Activated T-cell treated with anti-CD3 and anti-CD28 coated beads for 4 hours (primary cell): ENCODE data around the gene TLN1.

Experiments
- DNase-seq: peaks from one replicate; pipeline ENCODE4 v3.0.0-alpha.2; 2020

TLN1 gene

GRCh38 chr9:35729101-35729500, 2.9 kb downstream of the TLN1 start:
- no peak for DNase-seq

GRCh38 chr9:35728041-35728971, 3.7 kb downstream of the TLN1 start:
- DNase-seq, result no peak

- DNase-seq, result no peak
Measured at GRCh38 chr9:35727676-35728040, 4.3 kb downstream of the TLN1 start.

- DNase-seq, result no peak
Measured at GRCh38 chr9:35726931-35727330, 5.1 kb downstream of the TLN1 start.

- no peak for DNase-seq
Measured at GRCh38 chr9:35725362-35725761, 6.6 kb downstream of the TLN1 start.

- DNase-seq, result no peak
Measured at GRCh38 chr9:35723908-35724307, 8.1 kb downstream of the TLN1 start.

- DNase-seq, result no peak
Measured at GRCh38 chr9:35723426-35723825, 8.6 kb downstream of the TLN1 start.

GRCh38 chr9:35719546-35719945, 12.4 kb downstream of the TLN1 start:
- no peak for DNase-seq

GRCh38 chr9:35718721-35719511, 13.1 kb downstream of the TLN1 start:
- no peak for DNase-seq

- no peak for DNase-seq
Measured at GRCh38 chr9:35717132-35717870, 14.7 kb downstream of the TLN1 start.

GRCh38 chr9:35716230-35716629, 15.8 kb downstream of the TLN1 start:
- DNase-seq, result no peak

- no peak for DNase-seq
Measured at GRCh38 chr9:35714579-35715252, 17.3 kb downstream of the TLN1 start.

GRCh38 chr9:35714123-35714522, 17.9 kb downstream of the TLN1 start:
- no peak for DNase-seq

GRCh38 chr9:35713578-35713977, 18.4 kb downstream of the TLN1 start:
- no peak for DNase-seq

GRCh38 chr9:35712762-35713400, 19.1 kb downstream of the TLN1 start:
- no peak for DNase-seq

- no peak for DNase-seq
Measured at GRCh38 chr9:35711501-35712428, 20.2 kb downstream of the TLN1 start.

- DNase-seq, result no peak
Measured at GRCh38 chr9:35710818-35711500, 21.0 kb downstream of the TLN1 start.

GRCh38 chr9:35708146-35708545, 23.8 kb downstream of the TLN1 start:
- no peak for DNase-seq

- DNase-seq, result no peak
Measured at GRCh38 chr9:35706951-35707350, 25.0 kb downstream of the TLN1 start.

- DNase-seq, result no peak
Measured at GRCh38 chr9:35705836-35706430, 26.1 kb downstream of the TLN1 start.
